PC-9 (cell line): ENCODE data around the gene NUP62.

Source experiments
- CTCF ChIP-seq: fragments of 200-600 bp; sonication (generic); conservative IDR thresholded peaks from 2 replicates; pipeline ENCODE4 v1.6.1; 2017; ENCODE audit warnings: mixed run types, antibody characterized with exemption, mild to moderate bottlenecking, moderate library complexity
- EZH2 ChIP-seq: fragments of 200-600 bp; sonication (generic); IDR thresholded peaks from 2 replicates; pipeline ENCODE4 v1.8.0; 2017; ENCODE audit warnings: antibody characterized with exemption, low read depth

- TF ChIP-seq CTCF (no peak), EZH2 (no peak)
Observed at GRCh38 chr19:49908480-49909420, 20.6 kb downstream of the NUP62 start.
